SK-N-SH (cell line): ENCODE data around the gene UBE3D. TPM values are rescaled to one million over a fixed set of nuclear protein-coding genes. Genes with fewer than 3 reads are reported as not detected.

Experiments used
- CTCF ChIA-PET: fragments of 300-600, 350-600 bp; formaldehyde crosslinking; extraction: SDS; loops from one replicate; lab custom pipeline; 2021; lab: Yijun Ruan, JAX
- POLR2A ChIA-PET: fragments of 350-600 bp; sonication (Branson Sonifier 250); formaldehyde crosslinking; extraction: SDS; loops from one replicate; lab custom pipeline; 2020; ENCODE audit warnings: antibody characterized with exemption, inconsistent platforms; lab: Yijun Ruan, JAX
- DNase-seq: peaks from one replicate; pipeline ENCODE4 v3.0.0; 2012
- H2AFZ ChIP-seq: fragments of 200-600 bp; sonication (generic); 2 replicates; pipeline ENCODE4 v1.8.1; 2016; ENCODE audit warnings: antibody characterized with exemption, mild to moderate bottlenecking, low read depth
- H3F3A ChIP-seq: fragments of 200-600 bp; sonication (generic); replicated peaks from 2 replicates; pipeline ENCODE3; 2016; ENCODE audit warnings: antibody characterized with exemption, mild to moderate bottlenecking; ENCODE audit not compliant: insufficient read depth
- H3K27ac ChIP-seq, 2 experiments: fragments of 200-500 bp in 1 of 2; fragments of 200-600 bp in 1 of 2; sonication (Bioruptor generic) in 1 of 2; sonication (generic), shearing (Covaris generic) in 1 of 2; 2 replicates each; pipeline versions ENCODE4 v1.5.1 to v1.6.1; 2014 to 2016; ENCODE audit warnings: low read depth in 2 of 2, inconsistent platforms in 1 of 2, low read length in 1 of 2, mild to moderate bottlenecking in 1 of 2, mixed read lengths in 1 of 2
- H3K27me3 ChIP-seq: fragments of 200-600 bp; sonication (generic), shearing (Covaris generic); 2 replicates; pipeline ENCODE4 v1.6.1; 2016; ENCODE audit warnings: mixed run types; ENCODE audit not compliant: insufficient read depth
- H3K36me3 ChIP-seq, 2 experiments: fragments of 200-500 bp in 1 of 2; fragments of 200-600 bp in 1 of 2; sonication (Bioruptor generic) in 1 of 2; sonication (generic) in 1 of 2; replicated peaks in 1 of 2; 2 replicates each; pipeline versions ENCODE3 to v1.5.1; 2014 to 2016; ENCODE audit warnings: low read length in 1 of 2, mild to moderate bottlenecking in 1 of 2; ENCODE audit not compliant: insufficient read depth in 2 of 2, control insufficient read depth in 1 of 2
- H3K4me1 ChIP-seq, 2 experiments: fragments of 200-500 bp in 1 of 2; fragments of 200-600 bp in 1 of 2; sonication (Bioruptor generic) in 1 of 2; sonication (generic), shearing (Covaris generic) in 1 of 2; 2 replicates each; pipeline versions ENCODE4 v1.5.1 to v1.6.1; 2014 to 2016; ENCODE audit warnings: low read depth in 1 of 2, low read length in 1 of 2, mixed run types in 1 of 2; ENCODE audit not compliant: insufficient read depth in 2 of 2, control insufficient read depth in 1 of 2
- H3K4me2 ChIP-seq: fragments of 200-600 bp; sonication (generic), shearing (Covaris generic); 2 replicates; pipeline ENCODE4 v1.6.1; 2017; ENCODE audit warnings: mixed run types
- H3K4me3 ChIP-seq, 2 experiments: fragments of 200-500 bp in 1 of 2; fragments of 200-600 bp in 1 of 2; sonication (Bioruptor generic) in 1 of 2; sonication (generic), shearing (Covaris generic) in 1 of 2; 2 replicates each; pipeline versions ENCODE4 v1.5.1 to v1.8.1; 2014 to 2016; ENCODE audit warnings: low read depth in 2 of 2, inconsistent platforms in 1 of 2, low read length in 1 of 2, mild to moderate bottlenecking in 1 of 2, mixed read lengths in 1 of 2, moderate library complexity in 1 of 2
- H3K79me2 ChIP-seq: fragments of 200-600 bp; sonication (generic); 2 replicates; pipeline ENCODE4 v1.8.1; 2017; ENCODE audit warnings: mild to moderate bottlenecking; ENCODE audit not compliant: insufficient read depth
- H3K9ac ChIP-seq: fragments of 200-600 bp; sonication (generic); 2 replicates; pipeline ENCODE4 v1.6.1; 2017; ENCODE audit warnings: mixed run types
- H3K9me2 ChIP-seq: fragments of 200-600 bp; sonication (generic); 2 replicates; pipeline ENCODE4 v1.6.1; 2017; ENCODE audit warnings: mixed run types
- H3K9me3 ChIP-seq: fragments of 200-600 bp; sonication (generic); 2 replicates; pipeline ENCODE4 v1.6.1; 2017; ENCODE audit warnings: mixed run types, mild to moderate bottlenecking, moderate library complexity
- H4K20me1 ChIP-seq: fragments of 200-600 bp; sonication (generic); 2 replicates; pipeline ENCODE4 v1.6.1; 2017; ENCODE audit warnings: mild to moderate bottlenecking, mixed run types; ENCODE audit not compliant: insufficient read depth
- CHD2 ChIP-seq: fragments of 150-350 bp; IDR thresholded peaks from 2 replicates; pipeline ENCODE4 v1.6.1; 2018; ENCODE audit warnings: low read length; ENCODE audit not compliant: partially characterized antibody
- EZH2phosphoT487 ChIP-seq: fragments of 200-600 bp; sonication (generic); IDR thresholded peaks from 2 replicates; pipeline ENCODE4 v1.6.1; 2017; ENCODE audit warnings: low read depth, mixed run types, mild to moderate bottlenecking, antibody characterized with exemption, moderate library complexity, borderline replicate concordance
- FOXJ3 ChIP-seq: sonication (generic); formaldehyde crosslinking; IDR thresholded peaks from 2 replicates; pipeline ENCODE4 v1.5.1; 2020; ENCODE audit warnings: mild to moderate bottlenecking, missing genetic modification reagents
- FOXM1 ChIP-seq: IDR thresholded peaks from 2 replicates; pipeline ENCODE4 v1.4.0; 2012; ENCODE audit warnings: low read depth, mild to moderate bottlenecking
- GATA2 ChIP-seq: sonication (generic); formaldehyde crosslinking; IDR thresholded peaks from 2 replicates; pipeline ENCODE4 v1.5.0; 2020; ENCODE audit warnings: mild to moderate bottlenecking, missing genetic modification reagents
- MEF2A ChIP-seq: IDR thresholded peaks from 2 replicates; pipeline ENCODE4 v1.4.0; 2012; ENCODE audit warnings: low read depth, borderline replicate concordance
- MXI1 ChIP-seq: IDR thresholded peaks from 2 replicates; pipeline ENCODE4 v1.6.1; 2012; ENCODE audit warnings: mild to moderate bottlenecking, low read depth, low read length, improper control_type of control experiment
- RFX5 ChIP-seq: IDR thresholded peaks from 2 replicates; pipeline ENCODE4 v1.6.1; 2012; ENCODE audit warnings: mild to moderate bottlenecking, improper control_type of control experiment, low read length
- RXRA ChIP-seq: IDR thresholded peaks from 2 replicates; pipeline ENCODE4 v1.4.0; 2012; ENCODE audit warnings: low read depth, mild to moderate bottlenecking, borderline replicate concordance
- SMC3 ChIP-seq: IDR thresholded peaks from 2 replicates; pipeline ENCODE4 v1.6.1; 2012; ENCODE audit warnings: low read depth, low read length, improper control_type of control experiment
- TEAD4 ChIP-seq: IDR thresholded peaks from 2 replicates; pipeline ENCODE4 v1.4.0; 2012; ENCODE audit warnings: mild to moderate bottlenecking, borderline replicate concordance; ENCODE audit not compliant: insufficient read depth
- USF1 ChIP-seq: IDR thresholded peaks from 2 replicates; pipeline ENCODE4 v1.4.0; 2012; ENCODE audit warnings: low read depth, borderline replicate concordance
- USF2 ChIP-seq: fragments of 150-350 bp; IDR thresholded peaks from 2 replicates; pipeline ENCODE4 v1.6.1; 2017; ENCODE audit warnings: antibody characterized with exemption, low read length, low read depth, borderline replicate concordance
- WGBS: methylation state at CpG from one replicate; pipeline ENCODE4 v1.1.6; 2017; ENCODE audit warnings: low lambda C conversion rate; 5-methylcytosine and 5-hydroxymethylcytosine counted together
- polyA plus RNA-seq, 3 experiments: library from polyadenylated mRNA; depleted of rRNA; stranded (reverse); fragments of >200 nt; gene quantifications; 2 replicates each; pipeline ENCODE4 v1.2.3, GENCODE V29; 2012
- TF ChIP-seq, protein P1 (sequence below): fragments of 150-350 bp; IDR thresholded peaks from 2 replicates; pipeline ENCODE4 v1.6.1; 2016; ENCODE audit warnings: mild to moderate bottlenecking, low read depth, low read length
- TF ChIP-seq, protein P2 (sequence below): fragments of 200-600 bp; sonication (generic); IDR thresholded peaks from 2 replicates; pipeline ENCODE4 v1.6.1; 2017; ENCODE audit warnings: antibody characterized with exemption, mild to moderate bottlenecking, moderate library complexity

Gene UBE3D
- polyA plus RNA-seq, 1 of the 3 experiments (the other 2 are of a cell fraction): 3.4 TPM

GRCh38 chr6:83071023-83071422 is 5.4 kb upstream of the UBE3D start:
- Histone ChIP-seq H3K27ac (no peak overlapping the region), H3K4me1 (peaks cover under 1 to 21% of the 10 kb centered on the region in 2 experiments), H3K4me2 (no peak overlapping the region), H3K9me3 (no peaks in the 10 kb centered on the region), H3K4me3 (no peak overlapping the region), H3K36me3 (no peaks in the 10 kb centered on the region), H3K9ac (no peak overlapping the region), H3K27me3 (no peaks in the 10 kb centered on the region), H2AFZ (no peak overlapping the region), H3K9me2 (no peaks in the 10 kb centered on the region), H3F3A (peaks cover 3% of the 10 kb centered on the region), H4K20me1 (no peaks in the 10 kb centered on the region), H3K79me2 (peaks cover 27% of the 10 kb centered on the region)
- CTCF ChIA-PET: interaction anchor here (7.7 to 11.1 kb wide), 2 partner anchors 147 to 442 kb away, joined by 133 to 328 read pairs; partner anchors contain the start of gene PRSS35
- POLR2A ChIA-PET: no interaction called here
- WGBS: 94% methylated on average over 4 of the region's 4 CpGs
- no peak for DNase-seq
- TF ChIP-seq USF1 (no peak), USF2 (no peak), CHD2 (no peak), FOXJ3 (CRISPR knock-in tag) (no peak), MEF2A (no peak), FOXM1 (no peak), EZH2phosphoT487 (no peak), TEAD4 (no peak), RXRA (no peak), GATA2 (CRISPR knock-in tag) (no peak), SMC3 (no peak), MXI1 (no peak), RFX5 (no peak)
- TF ChIP-seq, protein P1, sequence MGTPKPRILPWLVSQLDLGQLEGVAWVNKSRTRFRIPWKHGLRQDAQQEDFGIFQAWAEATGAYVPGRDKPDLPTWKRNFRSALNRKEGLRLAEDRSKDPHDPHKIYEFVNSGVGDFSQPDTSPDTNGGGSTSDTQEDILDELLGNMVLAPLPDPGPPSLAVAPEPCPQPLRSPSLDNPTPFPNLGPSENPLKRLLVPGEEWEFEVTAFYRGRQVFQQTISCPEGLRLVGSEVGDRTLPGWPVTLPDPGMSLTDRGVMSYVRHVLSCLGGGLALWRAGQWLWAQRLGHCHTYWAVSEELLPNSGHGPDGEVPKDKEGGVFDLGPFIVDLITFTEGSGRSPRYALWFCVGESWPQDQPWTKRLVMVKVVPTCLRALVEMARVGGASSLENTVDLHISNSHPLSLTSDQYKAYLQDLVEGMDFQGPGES: no peak
- TF ChIP-seq, protein P2, sequence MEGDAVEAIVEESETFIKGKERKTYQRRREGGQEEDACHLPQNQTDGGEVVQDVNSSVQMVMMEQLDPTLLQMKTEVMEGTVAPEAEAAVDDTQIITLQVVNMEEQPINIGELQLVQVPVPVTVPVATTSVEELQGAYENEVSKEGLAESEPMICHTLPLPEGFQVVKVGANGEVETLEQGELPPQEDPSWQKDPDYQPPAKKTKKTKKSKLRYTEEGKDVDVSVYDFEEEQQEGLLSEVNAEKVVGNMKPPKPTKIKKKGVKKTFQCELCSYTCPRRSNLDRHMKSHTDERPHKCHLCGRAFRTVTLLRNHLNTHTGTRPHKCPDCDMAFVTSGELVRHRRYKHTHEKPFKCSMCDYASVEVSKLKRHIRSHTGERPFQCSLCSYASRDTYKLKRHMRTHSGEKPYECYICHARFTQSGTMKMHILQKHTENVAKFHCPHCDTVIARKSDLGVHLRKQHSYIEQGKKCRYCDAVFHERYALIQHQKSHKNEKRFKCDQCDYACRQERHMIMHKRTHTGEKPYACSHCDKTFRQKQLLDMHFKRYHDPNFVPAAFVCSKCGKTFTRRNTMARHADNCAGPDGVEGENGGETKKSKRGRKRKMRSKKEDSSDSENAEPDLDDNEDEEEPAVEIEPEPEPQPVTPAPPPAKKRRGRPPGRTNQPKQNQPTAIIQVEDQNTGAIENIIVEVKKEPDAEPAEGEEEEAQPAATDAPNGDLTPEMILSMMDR: no peak
